Myocyte (in vitro differentiated cells): ENCODE data around the gene DBH. TPM values are rescaled to one million over a fixed set of nuclear protein-coding genes. Genes with fewer than 3 reads are reported as not detected.

ENCODE experiments used
- DNase-seq: peaks from one replicate; pipeline ENCODE4 v3.0.0-alpha.2; 2012; ENCODE audit warnings: low read depth
- total RNA-seq: library from RNA; depleted of rRNA; stranded (reverse); fragments of >200 nt; gene quantifications from 2 replicates; pipeline ENCODE4 v1.2.3, GENCODE V29; 2014

DBH gene
- total RNA-seq, 1 donor from 2014 or later = 0.16 TPM

GRCh38 chr9:133696071-133696472, 59.9 kb downstream of the DBH start:
- no peak for DNase-seq

GRCh38 chr9:133699546-133699945, 63.4 kb downstream of the DBH start:
- DNase-seq = no peak

GRCh38 chr9:133700819-133701320, 64.7 kb downstream of the DBH start:
- peak; percentile 94 for DNase-seq

- DNase-seq = no peak
Observed at GRCh38 chr9:133701321-133701980, 65.3 kb downstream of the DBH start.

GRCh38 chr9:133701981-133702797, 66.0 kb downstream of the DBH start:
- DNase-seq = peak; percentile 67

- no peak for DNase-seq
Observed at GRCh38 chr9:133702798-133703590, 66.8 kb downstream of the DBH start.

- no peak for DNase-seq
Observed at GRCh38 chr9:133703591-133704399, 67.6 kb downstream of the DBH start.

- DNase-seq = no peak
Observed at GRCh38 chr9:133704711-133705181, 68.6 kb downstream of the DBH start.

GRCh38 chr9:133705576-133705975, 69.4 kb downstream of the DBH start:
- DNase-seq = no peak

- DNase-seq = no peak
Observed at GRCh38 chr9:133706307-133707050, 70.3 kb downstream of the DBH start.

- no peak for DNase-seq
Observed at GRCh38 chr9:133707065-133707762, 71.1 kb downstream of the DBH start.

- no peak for DNase-seq
Observed at GRCh38 chr9:133707763-133708245, 71.6 kb downstream of the DBH start.

GRCh38 chr9:133708246-133709014, 72.3 kb downstream of the DBH start:
- no peak for DNase-seq

Other genes with a start within 250 kb of the DBH start
- gene REXO4, start 218.4 kb upstream of the DBH start, total RNA-seq = 28.5 and 32.7 TPM in 2 replicates
- 1.2 and 2.5 TPM in 2 replicates for gene ADAMTS13, start 214.0 kb upstream of the DBH start, total RNA-seq
- gene CACFD1, start 176.4 kb upstream of the DBH start, total RNA-seq = 20.2 and 26.6 TPM in 2 replicates
- 16.0 and 16.9 TPM in 2 replicates for gene SLC2A6, start 157.3 kb upstream of the DBH start, total RNA-seq
- gene MYMK, start 111.4 kb upstream of the DBH start, total RNA-seq = 441 and 664 TPM in 2 replicates
- 4.7 and 8.1 TPM in 2 replicates for gene ADAMTSL2, start 101.7 kb upstream of the DBH start, total RNA-seq
- not detected in 2 replicates for gene FAM163B, start 27.0 kb upstream of the DBH start, total RNA-seq
- 55.6 and 70.3 TPM in 2 replicates for gene SARDH, start 102.0 kb downstream of the DBH start, total RNA-seq